WTC11 (cell line): Measurements from ENCODE around the gene GNAL. TPM values are rescaled to one million over a fixed set of nuclear protein-coding genes. Genes with fewer than 3 reads are reported as not detected.

Experiments used
- ATAC-seq: fragments of 200-7000 bp; cut with Tn5 transposase; 2 replicates; pipeline ENCODE4 v1.10.0; 2021; ENCODE audit warnings: mild to moderate bottlenecking, moderate library complexity
- CTCF ChIA-PET: fragments of 300-600 bp; sonication (Branson Sonifier 250); formaldehyde crosslinking; loops from one replicate; lab custom pipeline; 2021; ENCODE audit warnings: antibody characterized with exemption; lab: Charles Lee
- POLR2A ChIA-PET: fragments of 350-600 bp; sonication (Branson Sonifier 250); formaldehyde crosslinking; loops from one replicate; lab custom pipeline; 2021; ENCODE audit warnings: antibody characterized with exemption; lab: Charles Lee
- DNase-seq: peaks from one replicate; pipeline ENCODE4 v3.0.0; 2021; ENCODE audit warnings: low spot score
- H3K27ac Mint-ChIP-seq: 2 replicates; pipeline ENCODE4 v1.8.0; 2021; ENCODE audit warnings: mixed read lengths
- H3K27me3 Mint-ChIP-seq: 2 replicates; pipeline ENCODE4 v1.8.0; 2021; ENCODE audit warnings: low read depth, mild to moderate bottlenecking, moderate library complexity, mixed read lengths
- H3K36me3 Mint-ChIP-seq: 2 replicates; pipeline ENCODE4 v1.8.0; 2021; ENCODE audit warnings: mixed read lengths
- H3K4me1 Mint-ChIP-seq: 2 replicates; pipeline ENCODE4 v1.8.0; 2022; ENCODE audit warnings: mixed read lengths
- H3K4me3 Mint-ChIP-seq: 2 replicates; pipeline ENCODE4 v1.8.0; 2021; ENCODE audit warnings: mild to moderate bottlenecking, moderate library complexity, mixed read lengths
- H3K9me3 Mint-ChIP-seq: 2 replicates; pipeline ENCODE4 v1.8.0; 2021; ENCODE audit warnings: mixed read lengths
- ATF6 ChIP-seq: sonication (generic); formaldehyde crosslinking; IDR thresholded peaks from 2 replicates; pipeline ENCODE4 v1.8.1; 2023; ENCODE audit warnings: mild to moderate bottlenecking, missing genetic modification reagents
- CBFB ChIP-seq: sonication (generic); formaldehyde crosslinking; IDR thresholded peaks from 2 replicates; pipeline ENCODE4 v1.8.1; 2022; ENCODE audit warnings: mild to moderate bottlenecking, low read depth, missing genetic modification reagents
- E2F5 ChIP-seq: sonication (generic); formaldehyde crosslinking; IDR thresholded peaks from 2 replicates; pipeline ENCODE4 v1.8.1; 2022; ENCODE audit warnings: mild to moderate bottlenecking, moderate library complexity, missing genetic modification reagents
- FOXP4 ChIP-seq: sonication (generic); formaldehyde crosslinking; IDR thresholded peaks from 2 replicates; pipeline ENCODE4 v1.8.0; 2022; ENCODE audit warnings: mild to moderate bottlenecking, missing genetic modification reagents
- GABPB1 ChIP-seq: sonication (generic); formaldehyde crosslinking; IDR thresholded peaks from 2 replicates; pipeline ENCODE4 v1.8.1; 2023; ENCODE audit warnings: mild to moderate bottlenecking, missing genetic modification reagents
- HMGXB4 ChIP-seq: sonication (generic); formaldehyde crosslinking; IDR thresholded peaks from 2 replicates; pipeline ENCODE4 v1.8.1; 2023; ENCODE audit warnings: mild to moderate bottlenecking, moderate library complexity, missing genetic modification reagents
- IRF1 ChIP-seq: sonication (generic); formaldehyde crosslinking; IDR thresholded peaks from 2 replicates; pipeline ENCODE4 v1.8.0; 2023; ENCODE audit warnings: missing genetic modification reagents
- KAT7 ChIP-seq: sonication (generic); formaldehyde crosslinking; IDR thresholded peaks from 2 replicates; pipeline ENCODE4 v1.8.1; 2023; ENCODE audit warnings: missing genetic modification reagents, mild to moderate bottlenecking, borderline replicate concordance
- MAX ChIP-seq: sonication (generic); formaldehyde crosslinking; IDR thresholded peaks from 2 replicates; pipeline ENCODE4 v1.8.0; 2022; ENCODE audit warnings: mild to moderate bottlenecking, missing genetic modification reagents
- MYBL2 ChIP-seq: sonication (generic); formaldehyde crosslinking; IDR thresholded peaks from 2 replicates; pipeline ENCODE4 v1.8.1; 2023; ENCODE audit warnings: mild to moderate bottlenecking, moderate library complexity, missing genetic modification reagents
- TEAD4 ChIP-seq: sonication (generic); formaldehyde crosslinking; IDR thresholded peaks from 2 replicates; pipeline ENCODE4 v1.8.0; 2022; ENCODE audit warnings: mild to moderate bottlenecking, missing genetic modification reagents
- ZNF281 ChIP-seq: sonication (generic); formaldehyde crosslinking; IDR thresholded peaks from 2 replicates; pipeline ENCODE4 v1.8.0; 2023; ENCODE audit warnings: mild to moderate bottlenecking, missing genetic modification reagents
- ZNF425 ChIP-seq: fragments of 250-450 bp; sonication (Bioruptor Pico); conservative IDR thresholded peaks from 2 replicates; pipeline ENCODE4 v1.9.0; 2021; ENCODE audit warnings: mild to moderate bottlenecking
- ZNF671 ChIP-seq: fragments of 250-450 bp; sonication (Bioruptor Pico); IDR thresholded peaks from 2 replicates; pipeline ENCODE4 v1.8.0; 2021; ENCODE audit warnings: mild to moderate bottlenecking
- total RNA-seq: library from RNA; stranded (reverse); gene quantifications from 3 replicates; pipeline ENCODE4 v1.2.3, GENCODE V29; 2021
- TF ChIP-seq, protein P1 (sequence below): sonication (generic); formaldehyde crosslinking; conservative IDR thresholded peaks from 2 replicates; pipeline ENCODE4 v1.8.1; 2023; ENCODE audit warnings: mild to moderate bottlenecking, low read depth, missing genetic modification reagents, moderate library complexity
- TF ChIP-seq, protein P2 (sequence below): sonication (generic); formaldehyde crosslinking; IDR thresholded peaks from 2 replicates; pipeline ENCODE4 v1.8.1; 2023; ENCODE audit warnings: mild to moderate bottlenecking, missing genetic modification reagents

The GNAL gene
- total RNA-seq, 1 experiment from 2014 or later, result 22.3 TPM

DNA sequence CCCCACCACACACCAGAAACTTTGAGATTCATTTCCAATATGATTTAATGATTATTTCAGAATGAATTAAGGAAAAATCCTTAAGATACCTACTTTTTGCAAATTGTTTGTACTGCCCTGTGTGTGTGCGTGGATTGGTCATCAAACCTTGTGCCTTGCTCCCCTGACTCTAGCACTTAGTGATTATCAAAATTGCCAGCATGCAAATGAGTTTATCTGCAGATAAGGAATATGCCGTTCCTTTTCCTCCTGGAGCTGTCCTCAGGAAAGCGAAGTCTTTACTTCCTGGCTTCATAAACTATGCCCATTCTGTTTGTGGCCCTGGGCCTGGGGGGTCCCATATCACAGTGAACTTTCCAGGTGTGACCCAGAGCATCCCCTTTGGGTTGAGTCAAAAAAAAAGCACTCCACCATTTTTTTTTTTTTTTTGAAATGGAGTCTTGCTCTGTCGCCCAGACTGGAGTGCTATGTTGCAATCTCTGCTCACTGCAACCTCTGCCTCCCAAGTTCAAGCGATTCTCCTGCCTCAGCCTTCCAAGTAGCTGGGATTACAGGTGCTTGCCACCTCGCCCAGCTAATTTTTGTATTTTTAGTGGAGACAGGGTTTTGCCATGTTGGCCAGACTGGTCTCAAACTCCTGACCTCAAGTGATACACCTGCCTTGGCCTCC lies 173.5 kb downstream of the GNAL start:
- H3K4me3 Mint-ChIP-seq, result no peak overlapping the region
- CTCF ChIA-PET, result interaction anchor here (1.4 to 1.5 kb wide), 2 partner anchors 101 to 177 kb away, joined by 3 to 4 read pairs; no protein-coding TSS in a partner anchor
- TF ChIP-seq TEAD4 (CRISPR knock-in tag) (no peak), KAT7 (no peak), ZNF671 (CRISPR knock-in tag) (no peak), HMGXB4 (no peak), ZNF425 (no peak), MYBL2 (CRISPR knock-in tag) (no peak), ZNF281 (CRISPR knock-in tag) (no peak), GABPB1 (no peak)
- TF ChIP-seq, protein P1, sequence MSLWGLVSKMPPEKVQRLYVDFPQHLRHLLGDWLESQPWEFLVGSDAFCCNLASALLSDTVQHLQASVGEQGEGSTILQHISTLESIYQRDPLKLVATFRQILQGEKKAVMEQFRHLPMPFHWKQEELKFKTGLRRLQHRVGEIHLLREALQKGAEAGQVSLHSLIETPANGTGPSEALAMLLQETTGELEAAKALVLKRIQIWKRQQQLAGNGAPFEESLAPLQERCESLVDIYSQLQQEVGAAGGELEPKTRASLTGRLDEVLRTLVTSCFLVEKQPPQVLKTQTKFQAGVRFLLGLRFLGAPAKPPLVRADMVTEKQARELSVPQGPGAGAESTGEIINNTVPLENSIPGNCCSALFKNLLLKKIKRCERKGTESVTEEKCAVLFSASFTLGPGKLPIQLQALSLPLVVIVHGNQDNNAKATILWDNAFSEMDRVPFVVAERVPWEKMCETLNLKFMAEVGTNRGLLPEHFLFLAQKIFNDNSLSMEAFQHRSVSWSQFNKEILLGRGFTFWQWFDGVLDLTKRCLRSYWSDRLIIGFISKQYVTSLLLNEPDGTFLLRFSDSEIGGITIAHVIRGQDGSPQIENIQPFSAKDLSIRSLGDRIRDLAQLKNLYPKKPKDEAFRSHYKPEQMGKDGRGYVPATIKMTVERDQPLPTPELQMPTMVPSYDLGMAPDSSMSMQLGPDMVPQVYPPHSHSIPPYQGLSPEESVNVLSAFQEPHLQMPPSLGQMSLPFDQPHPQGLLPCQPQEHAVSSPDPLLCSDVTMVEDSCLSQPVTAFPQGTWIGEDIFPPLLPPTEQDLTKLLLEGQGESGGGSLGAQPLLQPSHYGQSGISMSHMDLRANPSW (CRISPR knock-in tag), result no peak
- TF ChIP-seq, all 79 proteins: peak for 0
- no peak for DNase-seq
- no peak for ATAC-seq
- no peaks in the 10 kb centered on the region; the same call in 1 of the 2 replicates for H3K36me3 Mint-ChIP-seq
- no peak overlapping the region; the same call in 1 of the 2 replicates for H3K27ac Mint-ChIP-seq
- no peaks in the 10 kb centered on the region for H3K9me3 Mint-ChIP-seq
- no peaks in the 10 kb centered on the region for H3K27me3 Mint-ChIP-seq
- POLR2A ChIA-PET, result no interaction called here
- H3K4me1 Mint-ChIP-seq, result peaks cover 21% of the 10 kb centered on the region

DNA sequence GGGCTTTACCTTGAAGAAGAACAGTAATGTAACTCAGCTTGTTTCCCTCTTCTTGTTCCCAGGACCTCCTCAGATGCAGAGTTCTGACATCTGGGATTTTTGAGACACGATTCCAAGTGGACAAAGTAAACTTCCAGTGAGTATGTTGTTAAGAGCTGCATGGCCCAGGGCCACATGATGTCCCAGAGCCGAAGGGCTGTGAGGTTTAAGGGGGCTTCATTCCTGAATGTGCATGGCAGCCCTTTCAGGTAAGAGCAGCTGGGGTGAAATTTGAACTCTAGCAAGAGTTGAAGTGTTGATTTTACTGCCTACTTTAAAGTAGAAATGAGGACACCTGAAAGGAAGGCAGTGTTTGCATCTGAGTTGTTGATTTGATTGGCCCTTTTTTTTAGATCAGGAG lies 175.4 kb downstream of the GNAL start:
- H3K27ac Mint-ChIP-seq, result no peak overlapping the region; the same call in 1 of the 2 replicates
- TF ChIP-seq CBFB (CRISPR knock-in tag) (no peak), E2F5 (CRISPR knock-in tag) (no peak), IRF1 (no peak), ATF6 (no peak), FOXP4 (CRISPR knock-in tag) (no peak), MAX (CRISPR knock-in tag) (no peak)
- TF ChIP-seq, protein P2, sequence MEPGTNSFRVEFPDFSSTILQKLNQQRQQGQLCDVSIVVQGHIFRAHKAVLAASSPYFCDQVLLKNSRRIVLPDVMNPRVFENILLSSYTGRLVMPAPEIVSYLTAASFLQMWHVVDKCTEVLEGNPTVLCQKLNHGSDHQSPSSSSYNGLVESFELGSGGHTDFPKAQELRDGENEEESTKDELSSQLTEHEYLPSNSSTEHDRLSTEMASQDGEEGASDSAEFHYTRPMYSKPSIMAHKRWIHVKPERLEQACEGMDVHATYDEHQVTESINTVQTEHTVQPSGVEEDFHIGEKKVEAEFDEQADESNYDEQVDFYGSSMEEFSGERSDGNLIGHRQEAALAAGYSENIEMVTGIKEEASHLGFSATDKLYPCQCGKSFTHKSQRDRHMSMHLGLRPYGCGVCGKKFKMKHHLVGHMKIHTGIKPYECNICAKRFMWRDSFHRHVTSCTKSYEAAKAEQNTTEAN (CRISPR knock-in tag), result no peak

More for the DNA sequence above, 175.4 kb downstream of the GNAL start:
- Mint-ChIP-seq H3K9me3 (no peaks in the 10 kb centered on the region), H3K4me1 (peaks cover 11% of the 10 kb centered on the region), H3K27me3 (no peaks in the 10 kb centered on the region), H3K36me3 (peaks cover 11% of the 10 kb centered on the region), H3K4me3 (no peak overlapping the region)
- DNase-seq (no peak), ATAC-seq (no peak)
- ChIA-PET CTCF (no interaction called here), POLR2A (no interaction called here)
